AG04449 (cell line): ENCODE measurements around the gene ACP3.
"Not testable (repeated sequence)": the region's sequence is repeated elsewhere in the genome, so short reads cannot be mapped to it uniquely, and the experiment has no call there.

Experiments used
- CTCF ChIA-PET: fragments of 350-600 bp; formaldehyde crosslinking; extraction: SDS; loops from one replicate; lab custom pipeline; 2021; ENCODE audit warnings: antibody characterized with exemption; lab: Yijun Ruan, JAX
- POLR2A ChIA-PET: fragments of 400-600, 350-600 bp; formaldehyde crosslinking; extraction: SDS; loops from one replicate; lab custom pipeline; 2020; ENCODE audit warnings: antibody characterized with exemption, inconsistent platforms; lab: Yijun Ruan, JAX
- DNase-seq: peaks from one replicate; pipeline ENCODE4 v3.0.0-alpha.2; 2010; ENCODE audit warnings: low read depth, low spot score
- H3K4me3 ChIP-seq: 2 replicates; pipeline ENCODE4 v1.5.1; 2011; ENCODE audit warnings: low read depth, mild to moderate bottlenecking, control low read depth, low read length
- TF ChIP-seq, protein P1 (sequence below): IDR thresholded peaks from one replicate; pipeline ENCODE4 v1.5.1; 2011; ENCODE audit warnings: mild to moderate bottlenecking, moderate library complexity, low read length, control low read depth, inconsistent platforms; ENCODE audit not compliant: insufficient read depth; ENCODE audit errors: missing control alignments

The ACP3 gene

GRCh38 chr3:132289316-132289715, 27.9 kb upstream of the ACP3 start:
- no peak overlapping the region for H3K4me3 ChIP-seq
- ChIA-PET CTCF (interaction anchor here (2.2 kb wide), 1 partner anchor 54 kb away, joined by 8 read pairs; no protein-coding TSS in a partner anchor), POLR2A (no interaction called here)
- TF ChIP-seq, protein P1, sequence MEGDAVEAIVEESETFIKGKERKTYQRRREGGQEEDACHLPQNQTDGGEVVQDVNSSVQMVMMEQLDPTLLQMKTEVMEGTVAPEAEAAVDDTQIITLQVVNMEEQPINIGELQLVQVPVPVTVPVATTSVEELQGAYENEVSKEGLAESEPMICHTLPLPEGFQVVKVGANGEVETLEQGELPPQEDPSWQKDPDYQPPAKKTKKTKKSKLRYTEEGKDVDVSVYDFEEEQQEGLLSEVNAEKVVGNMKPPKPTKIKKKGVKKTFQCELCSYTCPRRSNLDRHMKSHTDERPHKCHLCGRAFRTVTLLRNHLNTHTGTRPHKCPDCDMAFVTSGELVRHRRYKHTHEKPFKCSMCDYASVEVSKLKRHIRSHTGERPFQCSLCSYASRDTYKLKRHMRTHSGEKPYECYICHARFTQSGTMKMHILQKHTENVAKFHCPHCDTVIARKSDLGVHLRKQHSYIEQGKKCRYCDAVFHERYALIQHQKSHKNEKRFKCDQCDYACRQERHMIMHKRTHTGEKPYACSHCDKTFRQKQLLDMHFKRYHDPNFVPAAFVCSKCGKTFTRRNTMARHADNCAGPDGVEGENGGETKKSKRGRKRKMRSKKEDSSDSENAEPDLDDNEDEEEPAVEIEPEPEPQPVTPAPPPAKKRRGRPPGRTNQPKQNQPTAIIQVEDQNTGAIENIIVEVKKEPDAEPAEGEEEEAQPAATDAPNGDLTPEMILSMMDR: no peak
- no peak for DNase-seq

DNA sequence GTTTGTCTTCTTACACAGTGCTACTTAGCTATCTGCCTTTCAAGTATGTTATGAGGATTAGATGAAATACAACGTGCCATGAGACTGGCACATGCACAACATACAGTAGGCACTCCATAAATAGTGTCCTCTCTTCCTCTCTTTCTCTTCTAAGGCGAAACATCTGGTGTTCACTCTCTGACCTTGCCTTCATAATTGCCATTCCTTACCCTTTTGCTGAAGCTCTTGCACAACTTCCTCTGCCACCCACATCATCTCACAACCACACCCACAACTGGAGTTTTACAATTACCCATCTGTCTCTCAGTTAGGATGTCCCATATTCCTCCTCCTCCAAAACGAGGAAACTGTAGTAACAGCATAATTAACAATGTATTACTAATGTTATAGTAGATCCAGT, 26.4 kb upstream of the ACP3 start:
- ChIA-PET POLR2A (no interaction called here), CTCF (interaction anchor here (2.2 kb wide), 1 partner anchor 52 kb away, joined by 8 read pairs; no protein-coding TSS in a partner anchor)
- DNase-seq: no peak
- H3K4me3 ChIP-seq: no peak overlapping the region
- TF ChIP-seq, protein P1: no peak

DNA sequence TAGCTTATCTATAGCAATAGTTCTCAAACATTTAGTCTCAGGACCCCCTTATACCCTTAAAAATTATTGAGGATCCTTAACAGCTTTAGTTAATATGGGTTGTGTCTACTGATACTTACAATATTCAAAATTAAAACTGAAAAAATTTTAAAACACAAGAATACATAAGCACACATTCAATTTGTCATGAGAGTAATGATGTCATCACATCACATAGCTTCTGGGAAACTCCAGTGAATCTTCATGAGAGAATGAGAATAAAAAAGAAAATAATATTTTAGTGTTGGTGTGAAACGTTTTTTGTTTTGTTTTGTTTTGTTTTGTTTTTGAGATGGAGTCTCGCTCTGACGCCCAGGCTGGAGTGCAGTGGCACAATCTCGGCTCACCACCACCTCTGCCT, 25.2 kb upstream of the ACP3 start:
- DNase-seq: no peak
- POLR2A ChIA-PET: no interaction called here
- CTCF ChIA-PET: no interaction called here
- TF ChIP-seq, protein P1: no peak
- no peak overlapping the region for H3K4me3 ChIP-seq

DNA sequence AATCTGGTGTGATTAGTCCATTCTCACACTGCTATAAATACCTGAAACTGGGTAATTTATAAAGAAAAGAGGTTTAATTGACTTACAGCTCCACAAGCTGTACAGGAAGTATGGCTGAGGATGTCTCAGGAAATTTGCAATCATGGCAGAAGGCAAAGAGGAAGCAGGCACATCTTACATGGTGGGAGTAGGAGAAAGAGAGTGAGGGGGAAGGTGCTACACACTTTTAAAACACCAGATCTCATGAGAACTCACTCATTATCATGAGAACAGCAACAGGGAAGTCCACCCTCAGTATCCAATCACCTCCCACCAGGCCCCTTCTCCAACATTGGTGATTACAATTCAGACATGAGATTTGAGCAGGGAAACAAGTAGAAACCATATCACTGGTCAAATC, 24.0 kb upstream of the ACP3 start:
- TF ChIP-seq, protein P1: no peak
- H3K4me3 ChIP-seq: no peak overlapping the region
- CTCF ChIA-PET: no interaction called here
- no peak for DNase-seq
- POLR2A ChIA-PET: no interaction called here

DNA sequence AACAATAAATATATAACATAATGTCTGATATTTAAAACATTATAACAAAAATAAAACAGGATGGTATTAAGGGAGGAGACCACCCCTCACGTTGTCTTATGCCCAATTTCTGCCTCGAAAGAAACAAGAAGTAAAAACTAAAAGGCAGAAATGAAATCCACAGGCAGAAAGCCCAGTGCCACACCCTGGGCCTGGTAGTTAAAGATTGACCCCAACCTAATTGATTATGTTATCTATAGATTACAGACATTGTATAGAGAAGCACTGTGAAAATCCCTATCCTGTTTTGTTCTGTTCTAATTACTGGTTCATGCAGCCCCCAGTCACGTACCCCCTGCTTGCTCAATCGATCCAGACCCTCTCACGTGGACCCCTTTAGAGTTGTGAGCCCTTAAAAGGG, 22.3 kb upstream of the ACP3 start:
- TF ChIP-seq, protein P1: no peak
- DNase-seq: no peak
- POLR2A ChIA-PET: no interaction called here
- CTCF ChIA-PET: no interaction called here
- H3K4me3 ChIP-seq: no peak overlapping the region

- H3K4me3 ChIP-seq, DNase-seq, CTCF ChIA-PET, POLR2A ChIA-PET: not testable (repeated sequence)
Measured at GRCh38 chr3:132303336-132304201, 13.6 kb upstream of the ACP3 start.

DNA sequence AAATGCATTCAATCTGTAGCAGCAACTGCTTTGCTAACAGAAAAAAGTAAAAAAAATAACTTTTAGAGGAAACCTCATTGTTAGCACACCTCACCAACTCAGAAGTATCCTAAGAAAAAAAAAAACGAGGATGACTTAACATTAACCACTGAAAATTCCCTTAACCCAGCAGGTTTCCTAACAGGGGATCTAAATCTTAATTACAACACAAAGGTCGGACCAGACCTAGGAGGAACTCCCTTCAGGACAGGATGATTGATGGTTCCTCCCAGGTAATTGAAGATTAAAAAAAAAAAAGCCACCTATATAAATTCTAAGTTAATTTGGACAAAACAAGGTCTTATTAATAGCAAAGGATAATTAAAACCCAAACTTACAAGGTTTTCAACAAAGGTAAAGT, 12.9 kb upstream of the ACP3 start:
- H3K4me3 ChIP-seq, POLR2A ChIA-PET, CTCF ChIA-PET, DNase-seq: not testable (repeated sequence)

GRCh38 chr3:132310057-132310456, 7.2 kb upstream of the ACP3 start:
- DNase-seq, POLR2A ChIA-PET, CTCF ChIA-PET: not testable (repeated sequence)

More at GRCh38 chr3:132310057-132310456, 7.2 kb upstream of the ACP3 start:
- H3K4me3 ChIP-seq: not testable (repeated sequence)
